Neutrophil (primary cell): ENCODE data around the gene SRSF10.

ENCODE experiments used
- H3K27ac ChIP-seq: fragments of 200-600 bp; sonication (generic); 2 replicates; pipeline ENCODE4 v1.5.1; 2016; ENCODE audit warnings: mild to moderate bottlenecking, moderate library complexity
- H3K27me3 ChIP-seq: fragments of 200-600 bp; sonication (generic); 2 replicates; pipeline ENCODE4 v1.6.0; 2016; ENCODE audit warnings: mild to moderate bottlenecking
- H3K36me3 ChIP-seq: fragments of 200-600 bp; sonication (generic); 2 replicates; pipeline ENCODE4 v1.5.1; 2017
- H3K4me1 ChIP-seq, 2 experiments: fragments of 200-600 bp in 1 of 2; sonication (generic) in 1 of 2; 1 replicate in 1 of 2; 2 replicates in 1 of 2; pipeline versions ENCODE4 v1.5.1 to v1.6.1; 2013 to 2016; ENCODE audit warnings: low read depth in 1 of 2, low read length in 1 of 2, mild to moderate bottlenecking in 1 of 2, moderate library complexity in 1 of 2; ENCODE audit not compliant: control insufficient read depth in 1 of 2, insufficient read depth in 1 of 2
- H3K4me3 ChIP-seq, 2 experiments: fragments of 200-600 bp in 1 of 2; sonication (generic) in 1 of 2; 1 replicate in 1 of 2; 2 replicates in 1 of 2; pipeline ENCODE4 v1.5.1; 2013 to 2016; ENCODE audit warnings: low read depth in 1 of 2, low read length in 1 of 2, mild to moderate bottlenecking in 1 of 2, moderate library complexity in 1 of 2
- H3K9me3 ChIP-seq: fragments of 200-600 bp; sonication (generic); 2 replicates; pipeline ENCODE4 v1.5.1; 2016
- TF ChIP-seq, protein P1 (sequence below): fragments of 200-600 bp; sonication (generic); IDR thresholded peaks from 2 replicates; pipeline ENCODE4 v1.5.1; 2016; ENCODE audit warnings: antibody characterized with exemption

Gene SRSF10

DNA sequence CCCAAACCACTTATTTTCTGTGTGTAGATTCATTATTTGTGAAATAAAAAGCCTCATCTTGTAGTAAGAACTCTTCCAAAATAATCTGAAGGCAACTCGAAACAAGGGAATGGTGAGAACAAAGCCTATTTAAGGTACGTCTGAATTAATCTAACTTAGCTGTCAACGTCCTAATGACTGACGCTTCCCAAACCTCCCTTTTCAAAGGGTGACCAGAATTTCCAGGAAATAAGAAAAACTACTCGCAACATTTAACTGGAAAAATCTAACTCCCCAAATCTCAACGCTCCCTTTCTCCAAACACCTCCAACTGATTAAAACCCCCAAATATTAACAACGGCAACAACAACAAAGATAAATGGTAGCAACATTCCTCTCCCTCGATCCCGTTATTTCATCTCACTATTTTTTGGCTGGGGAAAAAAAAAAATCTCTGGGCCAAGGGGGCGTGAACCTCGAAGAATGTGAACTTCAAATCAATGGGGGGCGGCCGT, 693 bp downstream of the SRSF10 start:
- Histone ChIP-seq H3K27me3 (no peaks in the 10 kb centered on the region), H3K9me3 (no peaks in the 10 kb centered on the region), H3K4me1 (peaks cover 20 to 27% of the 10 kb centered on the region in 2 experiments), H3K4me3 (peak overlapping the region; percentile 93 to 99), H3K27ac (peak overlapping the region; percentile 94), H3K36me3 (peaks cover under 1% of the 10 kb centered on the region)
- TF ChIP-seq, protein P1, sequence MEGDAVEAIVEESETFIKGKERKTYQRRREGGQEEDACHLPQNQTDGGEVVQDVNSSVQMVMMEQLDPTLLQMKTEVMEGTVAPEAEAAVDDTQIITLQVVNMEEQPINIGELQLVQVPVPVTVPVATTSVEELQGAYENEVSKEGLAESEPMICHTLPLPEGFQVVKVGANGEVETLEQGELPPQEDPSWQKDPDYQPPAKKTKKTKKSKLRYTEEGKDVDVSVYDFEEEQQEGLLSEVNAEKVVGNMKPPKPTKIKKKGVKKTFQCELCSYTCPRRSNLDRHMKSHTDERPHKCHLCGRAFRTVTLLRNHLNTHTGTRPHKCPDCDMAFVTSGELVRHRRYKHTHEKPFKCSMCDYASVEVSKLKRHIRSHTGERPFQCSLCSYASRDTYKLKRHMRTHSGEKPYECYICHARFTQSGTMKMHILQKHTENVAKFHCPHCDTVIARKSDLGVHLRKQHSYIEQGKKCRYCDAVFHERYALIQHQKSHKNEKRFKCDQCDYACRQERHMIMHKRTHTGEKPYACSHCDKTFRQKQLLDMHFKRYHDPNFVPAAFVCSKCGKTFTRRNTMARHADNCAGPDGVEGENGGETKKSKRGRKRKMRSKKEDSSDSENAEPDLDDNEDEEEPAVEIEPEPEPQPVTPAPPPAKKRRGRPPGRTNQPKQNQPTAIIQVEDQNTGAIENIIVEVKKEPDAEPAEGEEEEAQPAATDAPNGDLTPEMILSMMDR, result no peak

DNA sequence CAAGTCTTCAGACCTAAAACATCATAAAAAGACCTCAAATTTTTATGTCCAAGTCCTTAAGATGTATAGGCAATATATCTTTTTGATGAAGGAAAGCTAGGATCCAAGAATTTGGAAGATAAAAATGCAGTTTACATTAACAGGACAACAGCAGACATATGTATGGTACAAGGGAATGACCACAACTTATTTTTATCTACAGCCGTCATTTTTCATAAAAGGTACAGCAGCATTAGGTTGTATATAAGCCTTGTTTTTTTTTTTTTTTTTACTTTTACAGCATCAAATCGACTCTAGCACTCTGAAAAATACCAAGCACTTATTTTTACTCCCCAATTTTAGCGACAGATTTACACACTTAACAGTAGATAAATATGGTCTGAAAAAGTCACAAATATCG, 1.3 kb downstream of the SRSF10 start:
- Histone ChIP-seq H3K4me3 (peak overlapping the region in 1 of 2 experiments; percentile 93), H3K27me3 (no peaks in the 10 kb centered on the region), H3K36me3 (peaks cover 4% of the 10 kb centered on the region), H3K4me1 (peaks cover 20 to 27% of the 10 kb centered on the region in 2 experiments), H3K27ac (peak overlapping the region; percentile 94), H3K9me3 (no peaks in the 10 kb centered on the region)
- TF ChIP-seq, protein P1, result no peak

DNA sequence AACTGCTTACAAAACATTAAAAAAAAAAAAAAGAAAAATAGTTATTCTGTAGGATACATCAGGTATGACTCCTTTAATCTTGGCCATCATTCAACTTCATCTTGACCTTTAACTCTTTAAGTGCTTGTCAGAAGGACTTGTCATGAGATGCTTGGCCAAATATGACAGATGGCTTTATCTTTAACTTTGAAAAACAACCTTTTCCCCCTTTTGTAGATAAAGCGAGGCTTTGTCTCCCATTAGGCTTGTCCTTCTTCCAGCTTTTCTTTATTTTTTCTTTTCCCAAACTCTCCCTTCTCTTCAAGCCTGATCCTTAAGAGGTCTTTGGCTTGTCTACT, 2.3 kb downstream of the SRSF10 start:
- TF ChIP-seq, protein P1, result no peak
- Histone ChIP-seq H3K4me1 (peaks cover 20 to 27% of the 10 kb centered on the region in 2 experiments), H3K9me3 (no peaks in the 10 kb centered on the region), H3K27ac (no peak overlapping the region), H3K36me3 (peaks cover 4% of the 10 kb centered on the region), H3K4me3 (no peak overlapping the region), H3K27me3 (no peaks in the 10 kb centered on the region)

DNA sequence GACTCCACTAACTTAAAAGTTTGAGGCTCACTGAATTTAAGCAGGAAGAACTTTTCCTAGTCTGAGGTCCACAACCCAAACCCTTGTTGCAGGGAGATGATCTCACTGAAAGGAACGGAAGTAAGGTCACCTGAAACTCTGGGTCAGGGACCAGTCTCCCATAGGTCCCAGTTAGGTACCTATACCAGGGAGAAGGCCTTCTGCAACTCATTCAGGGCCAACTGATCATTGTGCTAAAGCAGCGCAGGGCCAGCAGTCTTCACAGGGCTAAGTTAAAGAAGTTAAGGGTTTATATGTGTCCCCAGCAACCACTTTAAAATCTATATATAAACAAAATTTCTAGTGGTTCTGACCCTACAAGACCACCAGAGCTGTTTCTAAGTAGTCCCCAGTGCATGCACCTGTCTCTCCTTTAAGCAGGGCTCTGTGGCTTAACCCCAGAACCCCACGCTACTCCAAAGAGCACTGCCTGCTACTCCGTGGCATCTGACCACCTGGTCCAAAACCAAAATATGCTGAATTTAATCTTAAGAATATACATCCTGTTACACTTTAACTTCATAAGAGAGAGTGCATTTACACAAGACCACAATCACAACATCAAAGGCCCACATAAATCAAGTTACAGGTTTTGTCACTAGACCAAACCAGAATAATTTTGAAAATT, 2.8 kb downstream of the SRSF10 start:
- H3K27me3 ChIP-seq, result no peaks in the 10 kb centered on the region
- H3K4me3 ChIP-seq, result no peak overlapping the region
- H3K9me3 ChIP-seq, result no peaks in the 10 kb centered on the region
- no peak overlapping the region for H3K27ac ChIP-seq
- TF ChIP-seq, protein P1, result no peak
- peaks cover 20 to 27% of the 10 kb centered on the region in 2 experiments for H3K4me1 ChIP-seq
- peaks cover 4% of the 10 kb centered on the region for H3K36me3 ChIP-seq

DNA sequence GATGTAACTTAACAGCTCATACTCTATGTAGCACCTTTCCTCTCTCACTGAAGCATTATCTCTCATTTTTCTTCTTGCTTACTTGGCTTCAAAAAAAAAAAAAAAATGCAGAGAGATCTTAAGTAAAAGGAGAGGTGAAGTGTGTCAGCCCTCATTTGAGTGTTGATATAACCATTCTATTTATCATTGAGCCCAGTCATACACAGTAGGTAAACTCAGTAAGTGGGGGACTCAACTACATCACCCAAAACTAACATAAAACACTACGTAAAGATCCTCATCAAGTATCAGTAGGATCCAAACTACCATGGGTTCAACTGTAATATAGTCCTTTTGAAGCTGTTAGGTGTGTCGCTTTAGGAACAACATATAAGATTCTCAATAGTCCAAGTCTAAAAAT, 12.3 kb downstream of the SRSF10 start:
- H3K9me3 ChIP-seq, result no peaks in the 10 kb centered on the region
- TF ChIP-seq, protein P1, result no peak
- H3K4me1 ChIP-seq, result no peaks in the 10 kb centered on the region
- H3K27ac ChIP-seq, result no peak overlapping the region
- H3K36me3 ChIP-seq, result peaks cover 70% of the 10 kb centered on the region
- no peaks in the 10 kb centered on the region for H3K27me3 ChIP-seq
- no peak overlapping the region for H3K4me3 ChIP-seq
